OCI-LY7 (cell line): ENCODE results near the gene DST.

Source experiments
- CTCF ChIP-seq: fragments of 200-600 bp; sonication (generic); conservative IDR thresholded peaks from 2 replicates; pipeline ENCODE4 v1.5.1; 2014; ENCODE audit warnings: mild to moderate bottlenecking, antibody characterized with exemption, low read length, moderate library complexity, mixed read lengths
- EZH2phosphoT487 ChIP-seq: fragments of 200-600 bp; sonication (generic); IDR thresholded peaks from 2 replicates; pipeline ENCODE4 v1.6.1; 2018; ENCODE audit warnings: low read depth, borderline replicate concordance, mild to moderate bottlenecking, mixed run types, antibody characterized with exemption, low read length, moderate library complexity, mixed read lengths

GRCh38 chr6:56605435-56605834, 37.3 kb downstream of the DST start:
- no peak for TF ChIP-seq CTCF
- TF ChIP-seq EZH2phosphoT487 = no peak
